ENCODE results near the gene CACTIN.

- TF ChIP-seq REST (IDR thresholded peaks at IDR 0.05; ENCODE audit: insufficient read depth in 1 of 2, low read depth in 2 of 2, low read length in 2 of 2) (no peak), TAF1 (IDR thresholded peaks at IDR 0.05; ENCODE audit: borderline replicate concordance, insufficient read depth, low read length) (no peak)
Measured at GRCh38 chr19:3578390-3578789, 48.2 kb downstream of the CACTIN start.
